Activated T-cell treated with anti-CD3 and anti-CD28 coated beads, Interleukin-2, amount 50 U/mL, for 48 hours (primary cell): ENCODE data around the gene LGALS3.
A peak's percentile ranks its signal among the peaks of the same experiment; 100 is the strongest.

ENCODE experiments used
- DNase-seq, 2 experiments: peaks; one replicate each; pipeline ENCODE4 v3.0.0-alpha.2; 2020

The LGALS3 gene

DNA sequence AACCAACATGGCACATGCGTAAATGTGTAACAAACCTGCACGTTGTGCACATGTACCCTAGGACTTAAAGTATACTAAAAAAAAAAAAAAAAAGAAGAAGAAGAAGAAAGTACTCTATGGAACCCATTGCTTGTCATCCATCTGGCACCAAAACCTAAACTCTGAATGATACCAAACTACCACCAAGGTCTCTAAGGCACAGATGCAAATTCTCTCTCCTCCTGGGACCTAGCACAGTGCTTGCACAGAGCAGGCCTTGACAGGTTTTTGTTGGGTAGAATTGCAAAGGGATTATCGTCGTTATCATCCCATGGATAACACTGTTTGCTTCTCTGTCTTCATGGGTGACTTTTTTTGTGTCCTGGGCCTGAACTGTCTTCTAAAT is 13.2 kb upstream of the LGALS3 start:
- DNase-seq = no peak

DNA sequence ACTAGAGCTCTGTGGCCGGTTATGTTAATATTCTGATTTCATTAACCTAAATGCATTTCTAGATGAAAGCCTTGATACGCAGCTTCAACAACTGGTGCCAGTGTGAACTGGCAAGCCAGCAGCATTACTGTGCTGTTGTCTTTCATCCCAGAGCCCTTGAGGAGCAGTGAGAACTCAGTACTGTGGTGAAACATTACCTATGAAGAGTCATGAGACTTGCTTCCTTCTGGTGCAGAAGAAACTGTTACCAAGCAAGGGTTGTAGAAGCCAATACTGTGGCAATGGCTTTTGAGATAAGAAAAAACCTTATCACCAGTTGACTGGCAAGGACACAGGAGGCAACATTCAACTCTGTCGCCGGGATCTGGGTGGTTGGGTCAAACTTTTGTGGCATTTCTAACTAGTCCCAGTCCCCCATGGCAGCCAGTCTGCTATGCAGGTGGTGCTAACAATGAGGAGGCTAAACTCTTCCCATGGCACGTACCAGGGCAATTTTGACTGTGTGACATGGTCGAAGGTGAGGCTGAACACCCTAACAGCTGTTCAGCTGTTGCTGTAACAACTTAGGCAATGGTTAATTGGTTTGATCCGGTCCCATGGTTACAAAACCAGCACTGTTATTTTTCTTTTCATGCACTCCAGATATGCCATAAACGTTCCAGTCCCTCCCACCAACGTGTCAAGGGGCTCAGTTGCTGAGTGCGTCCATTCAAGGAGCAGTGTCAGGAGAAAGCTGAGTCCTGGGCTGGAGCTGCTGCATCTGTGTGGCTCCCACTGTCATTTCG is 12.6 kb upstream of the LGALS3 start:
- DNase-seq = no peak

DNA sequence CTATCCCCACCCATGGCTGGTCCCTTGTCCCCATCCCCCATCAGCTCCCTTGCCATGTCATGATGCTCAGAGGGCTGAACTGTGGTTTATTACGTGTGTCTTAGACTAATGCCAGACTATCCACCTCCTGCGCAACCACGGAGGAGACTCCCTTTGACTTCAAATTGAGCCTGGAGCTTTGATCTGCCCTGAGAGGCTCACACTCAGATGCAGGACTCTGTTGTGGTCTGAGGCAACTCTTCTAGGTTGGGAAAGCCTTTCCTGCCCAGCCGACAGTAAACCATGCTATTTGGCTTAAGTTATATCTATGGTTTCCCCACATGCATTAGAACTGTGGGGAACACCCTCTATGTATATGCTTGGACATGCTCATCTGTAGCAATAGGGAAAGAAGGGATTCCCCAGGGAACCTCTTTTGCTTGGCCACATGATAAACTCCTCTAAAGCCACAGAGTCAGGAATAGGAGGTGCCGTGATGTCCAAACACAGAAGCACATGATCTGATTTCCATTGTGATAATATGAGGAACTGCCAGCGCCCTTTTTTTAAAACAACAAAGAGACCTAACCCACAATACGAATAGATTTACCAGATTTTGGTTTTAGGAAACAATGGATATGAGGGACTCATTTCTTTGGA is 11.1 kb upstream of the LGALS3 start:
- DNase-seq = no peak

DNA sequence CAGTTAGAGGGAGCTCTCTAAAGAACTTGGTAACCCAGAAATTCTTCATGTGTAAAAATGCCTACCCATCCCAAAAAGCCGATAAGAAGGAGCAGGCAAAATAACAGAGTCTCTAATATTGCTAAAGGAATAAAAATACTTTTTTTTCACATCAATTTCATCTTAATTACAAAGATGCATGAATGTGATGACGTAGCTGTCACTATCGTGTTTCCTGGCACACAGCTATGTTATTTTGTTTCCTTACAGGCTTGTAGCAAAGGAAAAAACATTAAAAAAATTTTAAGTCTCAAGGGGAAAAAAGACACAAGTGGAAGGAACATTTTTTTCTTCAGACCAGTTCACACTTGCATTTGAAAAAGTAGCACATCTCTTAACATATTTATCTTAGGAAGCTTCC is 10.3 kb upstream of the LGALS3 start:
- DNase-seq = no peak

DNA sequence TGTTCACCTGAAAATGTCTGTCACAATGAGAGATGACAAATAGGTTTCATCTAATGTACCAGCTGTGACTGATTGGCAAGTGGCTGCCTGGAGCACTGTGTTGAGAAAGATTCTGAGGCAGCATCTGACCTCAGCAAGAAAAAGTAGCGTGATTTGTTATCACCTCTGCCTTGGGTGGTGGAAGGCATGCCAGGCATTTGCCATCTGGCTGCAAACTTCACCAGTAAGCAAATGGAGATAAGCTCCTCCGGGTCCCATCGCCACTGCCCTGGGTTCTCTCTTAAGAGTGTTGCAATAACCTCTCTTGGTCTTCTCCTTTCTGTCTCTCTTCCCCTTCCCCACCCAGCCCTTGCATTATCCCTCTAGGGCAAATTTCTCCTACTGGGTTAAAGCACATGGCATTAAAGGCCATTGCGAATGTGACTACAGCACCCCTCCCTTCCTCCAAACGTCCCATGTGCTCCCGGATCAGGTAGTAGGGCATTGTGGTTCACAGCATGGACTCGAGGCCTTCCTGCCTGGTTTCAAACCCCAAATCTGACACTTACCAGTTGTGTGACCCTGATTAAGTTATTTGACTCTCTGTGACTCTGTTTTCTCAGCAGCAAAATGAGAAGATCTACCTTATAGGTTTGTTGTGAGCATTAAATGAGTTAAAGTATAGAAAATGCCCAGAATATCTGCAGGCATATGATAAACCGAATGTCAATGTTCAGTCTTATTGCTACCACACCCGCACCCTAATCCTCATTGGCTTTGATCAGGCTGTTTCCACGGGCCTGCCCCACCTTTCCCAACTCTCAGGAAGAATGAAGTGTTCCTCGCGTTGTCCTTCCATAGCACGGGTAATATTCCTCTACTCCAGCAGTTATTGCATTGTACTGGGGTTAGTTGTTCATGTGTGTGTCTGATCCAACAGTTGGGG is 8.2 kb upstream of the LGALS3 start:
- DNase-seq = no peak

DNA sequence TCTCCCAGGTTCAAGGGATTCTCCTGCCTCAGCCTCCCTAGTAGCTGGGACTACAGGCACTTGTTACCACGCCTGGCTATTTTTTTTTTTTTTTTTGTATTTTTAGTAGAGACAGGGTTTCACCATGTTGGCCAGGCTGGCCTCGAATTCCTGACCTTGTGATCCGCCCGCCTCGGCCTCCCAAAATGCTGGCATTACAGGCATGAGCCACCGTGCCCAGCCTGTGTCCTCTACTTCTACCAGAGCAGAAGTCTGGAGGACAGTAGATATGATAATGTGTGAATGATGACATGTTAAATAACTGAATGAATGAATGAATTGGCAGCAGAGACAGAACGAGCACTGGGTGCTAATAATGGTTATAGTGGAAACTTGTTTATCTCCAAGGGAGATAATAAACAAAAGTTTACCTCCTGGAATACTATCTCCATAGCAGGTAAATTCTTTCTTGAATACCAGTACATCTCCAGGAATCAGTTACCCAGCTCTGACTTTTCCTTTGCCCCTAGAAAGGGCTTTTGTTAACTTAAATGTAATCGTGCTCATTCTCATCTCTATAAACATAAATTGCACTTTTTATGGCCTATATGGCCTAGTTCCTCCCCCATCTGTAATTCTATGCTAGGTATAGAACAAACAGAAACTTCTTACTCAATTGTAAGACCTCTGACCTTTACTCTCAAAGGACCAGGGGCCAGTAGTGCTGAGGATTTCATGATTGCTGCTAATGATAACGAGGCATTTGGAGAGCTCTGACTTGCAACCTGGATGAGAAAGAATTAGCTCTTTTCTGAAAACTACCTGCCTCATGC is 7.2 kb upstream of the LGALS3 start:
- DNase-seq = no peak

DNA sequence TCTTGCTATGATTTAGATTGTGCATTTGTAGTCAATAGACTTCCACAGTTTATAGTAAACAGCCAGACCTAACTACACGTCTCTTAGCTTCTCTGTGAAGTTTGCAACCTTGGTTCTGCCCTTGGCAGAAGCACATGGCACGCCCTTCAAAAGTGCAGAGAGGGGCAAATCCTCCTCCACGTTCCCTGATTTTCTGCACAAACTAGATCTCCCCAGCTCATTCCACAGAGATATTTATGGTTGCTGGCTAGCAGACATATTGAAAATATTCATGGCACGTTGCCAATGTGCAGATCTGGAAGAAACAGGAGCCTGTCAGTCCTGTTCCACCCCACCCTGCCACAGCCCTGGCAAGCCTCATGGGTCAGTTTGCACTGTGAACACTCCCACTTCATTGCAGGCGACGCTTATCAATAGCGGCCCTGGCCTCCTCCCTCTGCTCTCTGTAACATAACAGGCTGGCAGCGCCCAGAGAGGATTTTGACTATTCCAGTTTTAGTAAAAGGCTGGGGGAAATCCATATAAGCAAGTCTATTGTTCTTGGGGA is 6.5 kb upstream of the LGALS3 start:
- no peak for DNase-seq

DNA sequence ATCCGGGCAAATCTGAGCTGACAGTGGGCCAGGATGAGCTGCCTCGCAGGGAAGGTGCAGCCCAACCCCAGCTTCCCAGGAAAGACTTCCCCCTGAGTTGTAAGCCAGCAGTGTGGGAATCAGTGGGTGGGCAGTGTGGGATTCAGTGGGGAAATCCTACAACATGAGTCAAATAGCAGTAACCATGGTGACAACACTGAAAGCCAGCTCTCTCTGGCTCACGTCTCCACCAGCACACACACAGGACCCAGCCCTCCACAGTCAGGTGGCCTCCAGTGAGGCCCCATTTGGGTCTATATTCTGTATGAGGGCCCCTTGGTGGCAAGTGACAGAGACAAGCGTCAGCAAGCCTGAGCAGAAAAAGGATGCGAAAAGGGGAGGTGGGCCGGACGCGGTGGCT is 6.0 kb upstream of the LGALS3 start:
- DNase-seq = no peak

DNA sequence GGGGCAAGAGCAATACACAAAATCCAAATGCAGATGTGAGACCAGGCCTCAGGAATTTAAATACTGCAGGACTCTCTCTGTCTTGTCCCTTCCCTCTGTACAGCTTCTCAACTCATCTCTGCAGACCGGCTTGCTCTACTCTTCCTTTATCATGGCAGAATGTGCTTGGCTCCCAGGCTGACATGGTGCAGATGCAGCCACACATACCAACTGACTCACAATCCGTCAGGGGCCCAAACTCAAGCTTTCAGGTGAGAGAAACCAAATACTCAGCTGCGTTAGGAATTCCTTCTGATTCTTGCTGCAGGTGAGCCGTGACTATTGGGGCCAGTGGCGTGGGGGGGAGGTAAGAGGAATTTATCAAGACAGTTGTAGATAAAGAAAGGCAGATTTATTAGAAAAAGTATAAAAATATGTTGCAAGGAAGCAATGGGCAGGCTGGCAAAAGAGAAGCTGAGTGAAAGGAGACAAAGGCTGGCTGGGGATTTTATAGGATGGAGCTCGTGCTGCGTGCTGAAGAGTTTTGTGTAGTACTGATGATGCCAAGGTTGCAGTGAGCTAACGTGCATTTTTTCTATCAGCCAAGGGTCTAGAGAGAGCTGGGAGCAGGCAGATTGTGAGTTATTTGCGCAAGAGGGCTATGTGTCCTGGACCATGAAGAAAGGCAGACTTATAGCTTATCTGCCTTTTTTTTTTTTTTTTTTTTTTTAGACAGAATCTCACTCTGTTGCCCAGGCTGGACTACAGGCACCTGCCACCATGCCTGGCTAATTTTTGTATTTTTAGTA is 5.0 kb upstream of the LGALS3 start:
- no peak for DNase-seq

DNA sequence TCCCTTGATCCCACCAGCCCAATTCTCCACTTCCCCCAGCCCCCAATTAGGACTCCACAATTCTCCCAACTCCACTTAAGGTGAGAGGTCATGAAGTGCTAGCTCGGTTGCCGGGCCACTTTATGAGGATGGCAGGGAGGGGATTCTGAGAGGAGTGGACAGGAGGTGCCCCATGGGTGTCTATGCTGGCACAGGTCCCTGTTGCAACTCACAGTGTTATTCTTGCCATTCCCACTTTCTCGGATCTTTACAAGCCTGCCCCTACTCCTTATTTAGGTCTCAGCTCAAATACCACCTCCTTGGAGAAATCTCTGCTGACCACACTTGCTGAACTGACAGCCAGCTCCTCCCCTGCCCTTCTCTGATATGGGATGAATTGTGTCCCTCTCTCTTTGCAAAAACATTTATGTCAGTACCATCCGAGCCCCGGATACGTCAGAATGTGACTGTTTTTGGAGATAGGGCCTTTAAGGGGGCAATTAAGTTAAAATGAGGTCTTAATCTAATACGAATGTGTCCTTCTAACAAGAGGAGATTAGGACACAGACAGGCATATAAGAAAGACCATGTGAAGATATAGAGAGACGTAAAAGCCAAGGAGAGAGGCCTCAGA is 4.2 kb upstream of the LGALS3 start:
- DNase-seq = no peak

DNA sequence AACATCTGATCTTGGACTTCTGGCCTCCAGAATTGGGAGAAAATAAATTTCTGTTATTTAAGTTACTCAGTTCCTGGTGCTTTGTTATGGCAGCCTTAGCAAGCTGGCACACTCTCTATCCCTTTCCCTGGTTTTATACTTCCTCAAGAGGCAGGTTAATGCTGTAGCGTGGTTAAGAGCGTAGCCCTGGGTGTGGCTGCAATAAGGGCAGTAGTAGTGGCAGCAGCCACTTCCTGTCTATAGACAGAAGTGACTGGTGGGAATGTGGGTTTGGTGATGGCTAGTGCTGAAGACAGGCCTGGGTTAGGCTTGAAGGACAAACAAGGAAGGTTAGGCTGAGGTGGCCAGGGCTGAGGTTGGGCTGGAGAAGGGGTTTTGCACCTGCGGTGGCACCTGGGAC is 3.6 kb upstream of the LGALS3 start:
- DNase-seq = no peak

DNA sequence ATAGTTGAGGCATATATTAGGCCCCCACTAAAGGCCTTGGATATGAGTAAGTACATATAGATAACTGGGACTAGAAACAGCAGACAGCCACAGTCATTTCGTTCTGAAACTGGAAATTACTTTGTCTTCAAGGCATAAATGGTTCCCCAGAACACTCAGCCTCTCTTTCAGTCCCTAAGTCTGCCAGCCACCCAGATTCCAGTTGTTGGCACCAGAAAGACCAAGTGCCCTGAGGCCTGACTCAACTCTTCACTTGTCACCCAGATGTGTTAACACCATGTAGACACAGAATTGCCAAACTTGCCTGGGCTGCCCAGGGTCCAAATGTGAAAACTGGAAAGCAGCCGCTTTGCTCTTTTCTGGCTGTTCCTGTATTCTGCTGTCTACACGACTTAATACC is 3.0 kb upstream of the LGALS3 start:
- DNase-seq = peak in 1 of 2 experiments; percentile 25

DNA sequence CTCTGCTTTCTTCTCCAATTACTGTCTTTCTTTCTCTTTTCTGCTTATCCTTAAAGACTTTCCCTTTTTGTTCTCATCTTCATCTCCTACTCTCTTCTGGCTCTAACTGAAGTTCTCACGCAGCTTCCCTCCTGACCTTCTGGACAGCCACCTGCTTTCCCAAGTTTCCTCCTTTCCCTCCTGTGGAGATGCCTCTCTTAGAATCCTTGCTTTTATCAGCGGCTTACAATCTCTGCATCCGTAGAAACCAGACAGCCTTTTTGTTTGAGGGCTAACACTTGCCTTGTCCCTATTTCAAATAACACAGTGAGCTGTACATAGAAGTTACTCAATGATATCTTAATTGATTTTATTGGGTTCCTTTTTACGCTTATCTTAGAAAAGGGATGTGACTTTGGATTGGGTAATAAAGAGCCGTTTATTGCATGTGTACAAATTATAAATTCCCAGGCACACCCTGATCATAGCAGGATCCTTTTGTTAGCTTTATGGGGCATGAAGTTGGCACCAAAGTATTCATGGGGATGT is 2.1 kb upstream of the LGALS3 start:
- no peak for DNase-seq

DNA sequence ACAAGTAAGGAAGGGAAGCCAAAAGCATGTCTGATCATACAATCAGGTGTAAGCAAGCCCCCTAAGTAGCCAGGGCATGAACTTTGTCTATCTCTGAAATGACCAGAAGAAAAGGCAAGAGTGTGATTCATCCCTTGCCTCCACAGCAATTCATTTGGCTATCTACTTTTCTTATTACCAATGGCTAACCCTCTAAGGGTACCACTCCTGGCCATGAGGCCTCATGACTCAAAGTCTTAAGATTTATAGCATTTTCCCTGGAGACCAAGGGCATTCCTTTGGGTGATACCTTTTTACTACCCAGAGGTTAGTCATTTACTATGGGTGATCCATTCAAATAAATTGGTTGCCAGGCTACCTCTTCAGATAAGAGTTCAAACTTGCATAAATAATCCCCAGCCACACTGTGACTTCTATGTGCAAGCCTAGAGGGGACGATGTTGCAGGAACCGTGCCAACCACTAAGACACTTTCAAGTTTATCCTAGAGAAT is 1.5 kb upstream of the LGALS3 start:
- DNase-seq = no peak

DNA sequence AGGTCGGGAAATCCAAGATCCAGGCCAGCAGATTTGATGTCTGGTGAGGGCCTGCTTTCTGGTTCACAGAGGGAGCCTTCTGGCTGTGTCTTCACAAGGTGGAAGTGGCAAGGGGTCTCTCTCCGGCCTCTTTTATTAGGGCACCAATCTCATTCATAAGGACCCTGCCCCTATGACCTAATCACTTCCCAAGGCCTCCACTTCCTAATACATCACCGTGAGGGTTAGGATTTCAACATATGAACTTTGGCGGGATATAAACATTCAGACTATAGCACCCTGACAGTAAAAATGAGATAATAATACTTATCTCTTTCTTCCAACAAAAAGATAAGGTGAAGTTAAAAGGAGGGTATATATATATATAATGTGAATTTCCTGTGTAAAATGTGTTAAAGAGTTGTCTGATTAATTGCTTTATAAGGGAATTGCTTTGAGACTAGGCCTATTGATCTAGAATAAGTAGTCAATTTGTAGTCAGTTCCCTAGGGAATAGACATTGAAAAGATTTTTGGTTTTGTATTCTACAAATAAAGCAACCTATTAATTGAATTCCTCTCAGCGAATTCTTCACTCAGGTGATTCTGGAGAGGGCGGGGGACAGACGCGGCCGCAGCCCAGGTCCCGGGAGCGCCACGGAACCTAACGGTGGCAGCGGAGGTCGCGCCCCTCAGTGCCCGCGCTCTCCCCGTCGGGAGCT is 516 bp upstream of the LGALS3 start:
- no peak for DNase-seq

DNA sequence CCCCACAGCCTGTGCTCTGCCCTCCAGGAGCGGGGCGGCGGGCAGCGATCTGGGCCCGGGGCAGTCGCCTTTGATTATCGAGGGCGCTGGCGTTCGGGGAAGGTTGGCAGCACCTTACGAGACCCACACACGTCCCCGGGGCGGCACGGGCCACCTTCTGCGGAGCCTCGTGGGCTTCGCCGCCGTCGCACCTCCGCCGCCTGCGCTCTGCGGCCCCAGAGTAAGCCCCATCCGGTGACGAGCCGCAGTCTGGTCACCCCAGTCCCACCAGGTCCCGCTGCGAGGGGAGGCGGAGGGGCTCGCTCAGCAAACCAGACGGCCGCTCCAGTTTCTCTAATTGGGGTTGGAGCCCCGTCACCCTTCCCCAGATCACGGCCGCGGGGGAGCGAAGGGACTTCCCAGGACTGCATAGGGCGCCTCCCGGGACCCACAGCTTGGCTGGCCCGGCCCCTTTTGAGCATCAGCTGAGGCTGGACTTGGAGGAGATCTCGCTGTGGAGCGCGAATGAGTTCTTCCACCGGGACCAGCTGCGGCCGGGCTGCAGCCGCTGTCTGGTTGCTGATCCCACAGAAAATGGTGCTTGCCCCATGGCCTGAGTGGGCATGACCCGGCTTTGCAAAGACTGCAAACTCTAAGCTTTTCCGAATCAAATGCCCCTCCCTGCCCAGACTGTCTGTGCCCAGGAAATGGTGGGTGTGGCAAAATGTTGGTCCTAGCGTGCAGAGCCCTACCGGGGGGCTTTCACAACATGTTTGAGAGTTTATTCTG is 560 bp downstream of the LGALS3 start:
- peak; percentile 67 for DNase-seq

DNA sequence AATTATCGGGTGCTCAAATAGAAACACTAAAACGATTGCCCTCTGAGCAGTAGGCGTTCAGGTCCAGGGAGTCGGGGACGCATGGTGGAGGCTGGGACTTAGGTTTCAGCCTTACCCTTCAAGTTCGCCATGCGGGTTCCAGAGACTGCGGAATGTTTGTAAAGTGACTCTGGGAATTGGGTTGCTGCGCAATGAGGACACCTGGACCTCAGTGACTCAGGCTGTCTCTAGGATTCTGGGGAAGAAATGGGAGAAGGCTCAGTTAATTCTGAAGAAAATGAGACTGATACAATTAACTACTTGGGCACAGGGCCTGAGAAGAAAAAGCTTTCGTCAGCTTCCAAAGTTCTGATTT is 1.1 kb downstream of the LGALS3 start:
- DNase-seq = no peak

DNA sequence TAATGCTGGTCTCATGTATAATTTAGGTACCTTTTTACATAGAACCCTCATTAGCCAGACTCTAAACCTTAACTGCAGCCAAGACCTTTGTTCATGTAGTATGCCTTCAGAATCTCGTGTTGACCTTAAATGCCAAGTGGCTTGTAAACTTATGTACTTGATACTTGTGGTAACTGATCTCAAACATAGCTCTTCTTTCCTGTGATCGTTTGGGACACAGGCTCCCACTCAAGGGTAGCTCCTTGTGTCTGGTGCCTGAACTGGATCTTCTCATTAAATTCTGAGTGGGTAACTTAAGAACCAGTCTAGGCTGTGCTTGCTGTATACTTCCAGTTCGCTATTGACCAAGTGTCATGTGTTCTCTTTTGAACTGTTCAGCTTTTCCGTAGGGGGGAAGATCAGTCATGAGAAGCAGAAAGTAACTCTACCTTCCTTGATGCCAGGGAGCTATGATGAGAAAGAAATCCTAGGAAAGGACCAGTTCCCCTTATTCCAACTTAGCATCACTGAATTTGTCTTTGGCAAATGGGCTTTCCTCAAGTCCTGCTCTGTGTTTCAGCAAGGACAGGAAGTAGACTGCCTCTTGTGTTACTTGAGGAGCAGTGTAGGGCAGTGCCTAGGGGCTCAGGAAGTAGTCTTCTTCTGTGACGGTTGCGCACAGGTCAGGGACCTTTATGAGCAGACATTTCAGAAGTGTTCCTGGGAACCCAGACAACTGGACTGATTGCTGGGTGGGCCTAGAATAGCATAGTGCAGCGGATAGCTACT is 2.5 kb downstream of the LGALS3 start:
- no peak for DNase-seq

DNA sequence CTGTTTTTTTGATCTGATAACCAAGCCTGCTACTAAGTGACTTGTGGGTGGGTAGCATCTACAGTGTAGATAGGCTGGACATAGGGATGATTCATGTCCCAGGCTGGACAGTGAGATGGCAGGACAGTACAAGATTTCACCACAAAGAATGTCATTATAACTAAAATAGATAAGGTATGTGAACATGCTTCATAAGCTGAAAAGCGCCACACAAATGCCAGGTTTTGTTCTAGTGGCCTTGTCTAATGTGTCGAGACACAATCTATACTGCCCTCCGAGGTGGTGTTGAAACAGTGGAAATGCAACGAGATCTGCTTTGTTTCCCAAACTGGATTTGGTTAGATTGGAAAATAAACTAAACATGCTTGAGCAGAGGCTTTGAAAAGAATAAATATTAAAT is 4.4 kb downstream of the LGALS3 start:
- DNase-seq = no peak
